Stimulated activated CD4-positive, alpha-beta T cell treated with anti-CD3 and anti-CD28 coated beads, Interleukin-4, amount 100 ng/mL, for 24 hours (primary cell): Measurements from ENCODE around the gene MYO6.
A peak's percentile ranks its signal among the peaks of the same experiment; 100 is the strongest.
"Not testable (repeated sequence)": the region's sequence is repeated elsewhere in the genome, so short reads cannot be mapped to it uniquely, and the experiment has no call there.

Experiments used
- DNase-seq: peaks from one replicate; pipeline ENCODE4 v3.0.0-alpha.2; 2020

The MYO6 gene

GRCh38 chr6:75893776-75894152 is 144.7 kb downstream of the MYO6 start:
- no peak for DNase-seq

GRCh38 chr6:75896526-75896925 is 147.5 kb downstream of the MYO6 start:
- no peak for DNase-seq

DNA sequence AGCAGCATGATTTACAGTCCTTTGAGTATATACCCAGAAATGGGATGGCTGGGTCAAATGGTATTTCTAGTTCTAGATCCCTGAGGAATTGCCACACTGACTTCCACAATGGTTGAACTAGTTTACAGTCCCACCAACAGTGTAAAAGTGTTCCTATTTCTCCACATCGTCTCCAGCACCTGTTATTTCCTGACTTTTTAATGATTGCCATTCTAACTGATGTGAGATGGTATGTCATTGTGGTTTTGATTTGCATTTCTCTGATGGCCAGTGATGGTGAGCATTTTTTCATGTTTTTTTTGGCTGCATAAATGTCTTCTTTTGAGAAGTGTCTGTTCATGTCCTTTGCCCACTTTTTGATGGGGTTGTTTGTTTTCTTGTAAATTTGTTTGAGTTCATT is 151.2 kb downstream of the MYO6 start:
- not testable (repeated sequence) for DNase-seq

GRCh38 chr6:75905129-75905528 is 156.1 kb downstream of the MYO6 start:
- DNase-seq: not testable (repeated sequence)

DNA sequence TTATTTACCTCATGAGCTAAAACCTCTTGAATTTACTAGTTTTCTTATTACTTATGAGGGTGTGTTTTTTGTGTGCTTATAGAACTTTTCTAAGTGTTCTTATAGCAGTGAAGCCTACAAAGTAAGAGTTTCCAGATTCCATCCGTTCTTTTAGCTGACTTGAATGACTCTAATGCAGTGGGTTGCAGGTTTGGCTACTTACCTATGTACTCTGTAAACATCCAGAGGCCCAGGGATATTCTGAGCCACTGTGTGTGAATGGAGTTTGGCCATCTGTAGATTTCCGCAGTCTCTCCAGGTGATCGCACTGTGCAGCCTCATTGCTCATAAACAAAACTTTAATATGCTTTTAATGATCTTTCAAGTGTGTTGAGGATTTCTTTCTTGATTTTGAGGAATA is 157.8 kb downstream of the MYO6 start:
- no peak for DNase-seq

GRCh38 chr6:75907444-75907843 is 158.4 kb downstream of the MYO6 start:
- DNase-seq: no peak

DNA sequence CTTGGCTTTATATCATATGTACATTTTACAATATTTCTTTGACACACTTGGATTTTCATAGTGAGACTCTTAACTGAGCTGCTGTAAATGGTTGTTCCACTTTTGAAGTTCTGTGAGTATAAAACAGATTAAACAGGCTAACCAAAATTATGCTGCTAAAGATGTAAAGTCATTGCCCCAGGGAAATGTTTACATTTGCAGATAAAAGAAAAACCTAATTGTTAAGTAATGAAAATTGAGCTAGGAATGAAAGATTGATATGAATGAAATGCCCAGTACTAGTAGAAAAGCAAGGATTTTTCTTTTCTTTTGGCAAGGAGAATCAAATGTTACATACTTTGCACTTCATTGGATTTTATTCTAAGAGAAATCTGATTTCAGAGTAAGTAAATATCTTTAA is 164.0 kb downstream of the MYO6 start:
- no peak for DNase-seq

DNA sequence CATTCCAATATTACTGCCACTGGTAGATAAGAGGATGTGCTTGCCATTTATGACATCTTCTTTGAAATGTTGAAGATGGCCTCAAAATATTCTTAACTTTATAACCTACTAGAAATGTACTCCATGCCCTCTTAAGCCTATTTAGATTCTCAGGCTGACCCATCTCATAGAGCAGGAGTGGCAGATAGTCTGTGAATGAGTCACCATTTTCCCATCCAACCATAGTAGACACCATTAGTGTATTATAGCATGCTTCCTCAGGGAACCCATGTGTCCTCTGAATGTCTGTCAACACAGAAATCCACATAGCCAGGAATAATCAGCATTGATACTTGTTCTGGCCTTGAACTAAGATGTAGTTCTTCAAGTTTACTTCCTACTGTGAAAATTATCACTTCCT is 173.2 kb downstream of the MYO6 start:
- DNase-seq: no peak

GRCh38 chr6:75926293-75927168 is 177.5 kb downstream of the MYO6 start:
- no peak for DNase-seq

DNA sequence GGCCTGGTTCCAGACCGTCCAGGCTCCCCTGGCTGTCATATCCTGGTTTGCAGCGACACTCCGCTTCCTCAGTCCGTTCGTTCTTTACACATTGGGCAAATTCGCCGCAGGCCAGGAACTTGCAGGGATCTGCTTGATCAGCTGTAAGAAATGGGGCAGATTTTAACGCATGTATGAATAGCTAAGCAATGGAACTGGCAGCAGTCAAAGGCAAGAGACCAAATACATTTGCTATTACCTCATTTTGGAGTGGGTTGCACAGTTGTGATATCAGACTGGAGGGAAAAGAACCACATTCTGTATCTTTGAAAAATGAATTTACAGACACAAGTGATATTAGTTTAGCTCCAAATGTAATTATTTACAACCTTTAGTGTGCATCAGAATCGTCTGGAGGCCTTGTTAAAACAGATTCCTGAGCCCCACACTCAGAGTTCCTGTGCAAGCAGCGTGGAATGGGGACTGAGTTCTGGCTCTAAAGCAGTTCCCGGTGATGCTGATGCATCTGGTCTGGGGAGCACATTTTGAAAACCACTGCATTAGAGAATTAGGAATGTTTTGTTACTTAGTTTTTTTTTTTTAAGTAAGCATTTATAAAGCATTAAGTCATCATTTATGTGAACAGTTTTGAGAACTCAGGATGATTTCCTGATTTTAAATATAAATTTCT is 182.1 kb downstream of the MYO6 start:
- DNase-seq: no peak

- no peak for DNase-seq
Measured at GRCh38 chr6:75932067-75932466, 183.0 kb downstream of the MYO6 start.

- no peak for DNase-seq
Measured at GRCh38 chr6:75933387-75933975, 184.4 kb downstream of the MYO6 start.

- DNase-seq: peak; percentile 18
Measured at GRCh38 chr6:75934643-75935472, 185.8 kb downstream of the MYO6 start.

DNA sequence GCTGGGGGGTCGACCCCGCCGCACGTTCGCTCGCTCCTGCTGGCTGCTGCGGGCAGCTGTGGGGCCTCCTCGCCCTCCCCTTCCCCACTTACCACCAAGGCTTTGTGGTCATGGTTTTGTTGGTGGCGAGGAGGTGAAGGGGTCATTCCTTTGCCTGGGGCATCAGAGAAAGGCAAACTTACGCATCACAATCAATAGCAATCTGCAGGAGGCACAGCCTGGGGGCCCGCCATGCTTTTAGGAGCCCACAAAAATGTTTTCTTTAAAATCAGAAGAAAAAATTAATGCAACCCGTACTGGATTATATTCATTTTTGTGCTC is 186.4 kb downstream of the MYO6 start:
- DNase-seq: no peak

DNA sequence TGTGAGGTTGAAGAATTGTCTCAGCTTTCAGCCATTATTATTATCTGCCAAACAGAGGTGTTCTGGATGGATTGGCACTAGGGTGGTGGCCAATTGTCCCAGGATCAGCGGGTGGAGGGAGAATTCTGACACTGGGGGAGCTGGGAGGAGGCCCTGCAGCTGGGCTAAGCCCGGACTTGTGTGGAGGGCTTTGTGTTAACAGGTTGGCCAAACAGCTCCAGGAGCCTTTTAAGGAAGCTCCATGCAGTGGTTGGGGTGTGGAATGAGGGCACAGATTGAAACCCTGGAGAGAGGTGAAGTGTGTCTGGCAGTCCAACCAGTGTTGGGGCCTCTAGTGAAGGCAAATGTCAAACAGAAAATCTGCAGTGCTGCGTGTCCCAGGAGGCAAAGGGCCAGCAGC is 187.6 kb downstream of the MYO6 start:
- DNase-seq: no peak

- DNase-seq: no peak
Measured at GRCh38 chr6:75937846-75938245, 188.8 kb downstream of the MYO6 start.

- no peak for DNase-seq
Measured at GRCh38 chr6:75940564-75940963, 191.5 kb downstream of the MYO6 start.

DNA sequence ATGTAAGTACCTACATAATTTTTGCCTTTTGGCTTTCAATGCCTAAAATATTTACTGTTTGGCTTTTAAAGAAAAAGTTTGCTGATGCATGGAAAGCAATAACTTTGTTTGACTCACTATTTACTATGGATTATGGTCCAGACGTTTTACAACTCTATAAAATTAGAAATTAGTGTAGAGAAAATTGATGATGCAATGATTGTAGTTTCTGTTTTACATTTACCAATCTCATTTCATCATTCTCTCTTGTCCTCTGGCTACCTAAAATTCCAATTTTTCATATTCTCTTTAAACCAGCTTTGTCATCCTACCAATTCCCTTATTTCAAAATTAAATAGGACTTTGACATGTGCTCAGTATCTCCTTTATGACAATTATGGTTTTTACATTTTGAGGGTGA is 192.5 kb downstream of the MYO6 start:
- DNase-seq: no peak

DNA sequence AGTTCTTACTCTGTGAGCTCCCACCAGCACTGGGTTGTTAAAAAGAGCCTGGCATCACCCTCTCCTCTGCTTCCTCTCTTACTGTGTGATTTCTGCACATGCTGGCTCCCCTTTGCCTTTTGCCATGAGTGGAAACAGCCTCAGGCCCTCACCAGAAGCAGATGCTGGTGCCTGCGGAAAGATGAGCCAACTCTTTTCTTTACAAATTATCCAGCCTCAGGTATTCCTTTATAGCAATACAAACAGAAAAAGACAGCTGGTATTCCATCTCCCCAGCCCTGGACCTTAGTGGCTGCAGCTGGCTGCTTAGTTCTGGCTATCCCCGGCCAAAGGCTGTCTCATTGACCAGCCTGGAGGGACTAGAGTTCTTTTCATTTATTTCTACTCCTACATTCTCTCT is 194.3 kb downstream of the MYO6 start:
- DNase-seq: no peak

DNA sequence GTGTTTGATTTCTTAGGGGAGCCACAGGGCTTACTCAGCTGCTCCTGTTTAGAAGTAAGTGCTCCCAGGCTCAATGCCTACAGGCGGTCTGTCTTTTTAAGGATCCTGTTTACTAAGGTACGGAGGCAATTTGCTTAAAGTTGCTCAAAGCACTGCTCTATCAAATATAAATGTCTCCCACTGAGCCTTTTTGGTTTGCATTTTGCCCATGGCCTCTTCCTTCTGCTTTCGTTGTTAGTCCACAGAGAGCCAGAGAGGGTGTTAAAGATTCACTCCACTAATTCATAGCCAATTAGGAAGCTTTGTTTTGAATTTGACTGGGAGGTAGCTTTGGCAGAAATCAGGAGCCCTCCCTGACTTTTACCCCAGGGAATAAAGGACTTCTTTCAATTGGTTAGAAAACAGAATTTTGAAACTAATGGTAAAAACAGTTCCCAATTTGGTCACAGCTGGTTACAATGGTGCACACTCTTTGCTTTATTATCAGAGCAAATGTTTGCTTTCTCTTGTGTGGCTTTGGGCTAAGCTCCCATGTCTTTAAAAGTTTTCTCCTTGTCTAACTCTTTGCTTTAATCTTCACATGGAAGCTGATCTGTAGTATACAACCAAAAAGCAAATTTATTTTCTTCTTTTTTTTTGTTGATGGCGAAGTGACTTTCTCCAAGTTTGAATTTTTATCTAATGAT is 197.2 kb downstream of the MYO6 start:
- DNase-seq: no peak

GRCh38 chr6:75947935-75948334 is 198.9 kb downstream of the MYO6 start:
- no peak for DNase-seq

- no peak for DNase-seq
Measured at GRCh38 chr6:75952128-75952527, 203.1 kb downstream of the MYO6 start.

DNA sequence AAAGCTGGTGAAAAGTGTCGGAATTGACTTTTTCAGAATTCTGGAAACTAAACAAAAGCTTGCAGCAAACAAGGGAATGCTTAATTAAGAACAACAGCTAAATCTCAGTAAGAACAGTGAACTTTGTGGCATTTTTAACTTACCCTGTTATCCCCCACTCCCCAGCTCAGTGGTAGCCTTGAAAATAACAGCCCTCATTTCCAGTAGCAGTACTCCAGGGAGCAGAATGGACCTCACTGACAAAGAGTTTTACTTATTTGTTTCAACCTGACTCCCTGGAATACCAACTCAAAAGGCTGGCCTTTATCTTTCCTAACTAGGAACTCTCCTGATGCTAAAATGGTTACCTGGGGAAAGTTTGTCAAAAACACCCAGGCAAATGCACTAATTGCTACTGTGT is 214.5 kb downstream of the MYO6 start:
- no peak for DNase-seq
